ENCODE data around the gene ONECUT2.

DNA sequence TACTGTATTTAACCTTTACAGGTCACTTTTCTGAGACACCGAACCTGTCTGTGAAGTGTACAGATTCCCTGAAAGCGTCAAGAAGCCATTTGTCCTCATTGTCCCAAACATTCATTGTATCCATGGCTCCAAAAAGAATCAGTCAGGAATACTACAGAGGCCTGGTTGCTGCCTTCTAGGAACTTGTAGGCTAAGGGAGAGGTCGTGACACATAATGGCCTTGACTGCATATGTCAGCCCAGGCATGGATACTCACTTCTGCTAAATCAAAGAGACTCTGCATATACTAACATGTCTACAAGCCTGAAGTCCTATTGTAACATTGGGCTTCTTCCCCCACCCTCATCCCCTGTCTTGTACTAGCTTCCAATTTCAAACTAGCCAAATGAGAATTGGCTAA is 40.2 kb downstream of the ONECUT2 start:
- TF ChIP-seq, protein P1, sequence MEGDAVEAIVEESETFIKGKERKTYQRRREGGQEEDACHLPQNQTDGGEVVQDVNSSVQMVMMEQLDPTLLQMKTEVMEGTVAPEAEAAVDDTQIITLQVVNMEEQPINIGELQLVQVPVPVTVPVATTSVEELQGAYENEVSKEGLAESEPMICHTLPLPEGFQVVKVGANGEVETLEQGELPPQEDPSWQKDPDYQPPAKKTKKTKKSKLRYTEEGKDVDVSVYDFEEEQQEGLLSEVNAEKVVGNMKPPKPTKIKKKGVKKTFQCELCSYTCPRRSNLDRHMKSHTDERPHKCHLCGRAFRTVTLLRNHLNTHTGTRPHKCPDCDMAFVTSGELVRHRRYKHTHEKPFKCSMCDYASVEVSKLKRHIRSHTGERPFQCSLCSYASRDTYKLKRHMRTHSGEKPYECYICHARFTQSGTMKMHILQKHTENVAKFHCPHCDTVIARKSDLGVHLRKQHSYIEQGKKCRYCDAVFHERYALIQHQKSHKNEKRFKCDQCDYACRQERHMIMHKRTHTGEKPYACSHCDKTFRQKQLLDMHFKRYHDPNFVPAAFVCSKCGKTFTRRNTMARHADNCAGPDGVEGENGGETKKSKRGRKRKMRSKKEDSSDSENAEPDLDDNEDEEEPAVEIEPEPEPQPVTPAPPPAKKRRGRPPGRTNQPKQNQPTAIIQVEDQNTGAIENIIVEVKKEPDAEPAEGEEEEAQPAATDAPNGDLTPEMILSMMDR (IDR thresholded peaks at IDR 0.05; ENCODE audit: low read length) = no peak
- no peak for TF ChIP-seq EZH2 (IDR thresholded peaks at IDR 0.05; ENCODE audit: borderline replicate concordance, low read length)

Measured in OCI-LY1 (cell line).